ENCODE results near the gene FGF12. TPM values are rescaled to one million over a fixed set of nuclear protein-coding genes. Genes with fewer than 3 reads are reported as not detected.

FGF12 gene
- total RNA-seq, 4 donors from 2014 or later, result 0.32 to 0.55 TPM; not detected in 2

DNA sequence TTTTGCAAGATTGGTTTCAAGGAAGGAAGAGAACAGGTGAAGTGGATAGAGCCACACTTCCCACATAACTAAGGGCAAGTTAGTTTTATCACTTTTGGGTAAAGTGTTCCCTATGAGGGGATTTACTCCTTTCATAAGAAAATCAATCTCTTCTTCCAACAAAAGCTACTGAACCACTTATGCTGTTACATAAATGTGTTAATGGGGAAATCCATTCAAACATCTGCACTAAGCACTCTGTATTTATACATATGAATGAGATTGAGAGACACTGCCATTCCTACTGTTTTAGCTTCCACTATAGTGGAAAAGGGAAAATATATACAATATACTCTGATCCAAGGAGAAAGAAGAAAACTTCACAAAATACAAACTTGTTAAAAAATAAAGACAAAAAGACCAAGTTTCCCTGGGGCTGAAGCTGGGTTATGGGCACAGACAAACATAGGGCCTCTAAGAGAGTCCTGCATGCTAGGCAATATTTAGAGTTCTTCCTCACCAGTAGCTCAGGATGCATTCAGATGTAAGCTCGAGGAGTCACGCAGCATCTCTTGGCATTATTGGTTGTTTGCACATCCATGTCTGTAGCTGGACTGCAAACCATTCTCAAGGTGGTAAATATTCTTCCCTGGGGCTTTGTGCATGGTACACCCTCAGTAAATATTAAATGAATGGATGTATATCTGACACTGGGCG is 454.2 kb downstream of the FGF12 start:
- H3K9me3 ChIP-seq, result no peaks in the 10 kb centered on the region
- H3K36me3 ChIP-seq, result no peaks in the 10 kb centered on the region
- H3K4me3 ChIP-seq, result no peak overlapping the region
- TF ChIP-seq POLR2A (IDR thresholded peaks at IDR 0.05) (no peak), EP300 (IDR thresholded peaks at IDR 0.05; ENCODE audit: low read depth) (no peak), POLR2AphosphoS5 (IDR thresholded peaks at IDR 0.05) (no peak), CTCF (IDR thresholded peaks at IDR 0.05) (no peak)
- no peak overlapping the region for H3K27ac ChIP-seq
- H3K4me1 ChIP-seq, result no peaks in the 10 kb centered on the region
- no peaks in the 10 kb centered on the region for H3K27me3 ChIP-seq
- DNase-seq, result no peak
- intact Hi-C loops (cut with DNase I; ENCODE audit: low total_unique reads) (no loop called here), in situ Hi-C loops (cut with MboI; ENCODE audit: low pct_ligation_motif_present in 1 of 4, low pct_unique_long_range_greater_than_20kb in 1 of 4, low sequenced_read_pairs in 3 of 4) (loop anchor here in 1 of 4 donors (5.0 kb wide), 1 partner anchor 56 kb away; no protein-coding TSS in a partner anchor)
- WGBS, 2 donors (ENCODE audit: low coverage in 1 of 2), result 64 to 83% methylated on average over 1 to 3 of the region's 3 CpGs

GRCh38 chr3:192262001-192262400 is 465.3 kb downstream of the FGF12 start:
- WGBS, 2 donors (ENCODE audit: low coverage in 1 of 2), result 64 to 77% methylated on average over 4 of the region's 4 CpGs
- in situ Hi-C loops (cut with MboI; ENCODE audit: low pct_ligation_motif_present in 1 of 4, low pct_unique_long_range_greater_than_20kb in 1 of 4, low sequenced_read_pairs in 3 of 4), result no loop called here

GRCh38 chr3:192261135-192261534 is 466.2 kb downstream of the FGF12 start:
- H3K27ac ChIP-seq, result no peak overlapping the region
- intact Hi-C loops (cut with DNase I; ENCODE audit: low total_unique reads), result no loop called here
- TF ChIP-seq POLR2A (IDR thresholded peaks at IDR 0.05), result no peak
- no peak for TF ChIP-seq EP300 (IDR thresholded peaks at IDR 0.05; ENCODE audit: low read depth)
- H3K36me3 ChIP-seq, result no peaks in the 10 kb centered on the region
- in situ Hi-C loops (cut with MboI; ENCODE audit: low pct_ligation_motif_present in 1 of 4, low pct_unique_long_range_greater_than_20kb in 1 of 4, low sequenced_read_pairs in 3 of 4), result no loop called here
- no peaks in the 10 kb centered on the region for H3K9me3 ChIP-seq
- no peak for DNase-seq
- no peaks in the 10 kb centered on the region for H3K4me1 ChIP-seq
- 83 to 84% methylated on average over 3 of the region's 3 CpGs for WGBS, 2 donors (ENCODE audit: low coverage in 1 of 2)
- H3K4me3 ChIP-seq, result no peak overlapping the region
- no peaks in the 10 kb centered on the region for H3K27me3 ChIP-seq

More at GRCh38 chr3:192262001-192262400, 465.3 kb downstream of the FGF12 start:
- Histone ChIP-seq H3K4me3 (no peak overlapping the region), H3K36me3 (no peaks in the 10 kb centered on the region), H3K27ac (no peak overlapping the region), H3K9me3 (no peaks in the 10 kb centered on the region), H3K4me1 (no peaks in the 10 kb centered on the region), H3K27me3 (no peaks in the 10 kb centered on the region)
- no peak for DNase-seq
- TF ChIP-seq CTCF (IDR thresholded peaks at IDR 0.05) (no peak), POLR2A (IDR thresholded peaks at IDR 0.05) (no peak), POLR2AphosphoS5 (IDR thresholded peaks at IDR 0.05) (no peak), EP300 (IDR thresholded peaks at IDR 0.05; ENCODE audit: low read depth) (no peak)
- intact Hi-C loops (cut with DNase I; ENCODE audit: low total_unique reads), result no loop called here

DNA sequence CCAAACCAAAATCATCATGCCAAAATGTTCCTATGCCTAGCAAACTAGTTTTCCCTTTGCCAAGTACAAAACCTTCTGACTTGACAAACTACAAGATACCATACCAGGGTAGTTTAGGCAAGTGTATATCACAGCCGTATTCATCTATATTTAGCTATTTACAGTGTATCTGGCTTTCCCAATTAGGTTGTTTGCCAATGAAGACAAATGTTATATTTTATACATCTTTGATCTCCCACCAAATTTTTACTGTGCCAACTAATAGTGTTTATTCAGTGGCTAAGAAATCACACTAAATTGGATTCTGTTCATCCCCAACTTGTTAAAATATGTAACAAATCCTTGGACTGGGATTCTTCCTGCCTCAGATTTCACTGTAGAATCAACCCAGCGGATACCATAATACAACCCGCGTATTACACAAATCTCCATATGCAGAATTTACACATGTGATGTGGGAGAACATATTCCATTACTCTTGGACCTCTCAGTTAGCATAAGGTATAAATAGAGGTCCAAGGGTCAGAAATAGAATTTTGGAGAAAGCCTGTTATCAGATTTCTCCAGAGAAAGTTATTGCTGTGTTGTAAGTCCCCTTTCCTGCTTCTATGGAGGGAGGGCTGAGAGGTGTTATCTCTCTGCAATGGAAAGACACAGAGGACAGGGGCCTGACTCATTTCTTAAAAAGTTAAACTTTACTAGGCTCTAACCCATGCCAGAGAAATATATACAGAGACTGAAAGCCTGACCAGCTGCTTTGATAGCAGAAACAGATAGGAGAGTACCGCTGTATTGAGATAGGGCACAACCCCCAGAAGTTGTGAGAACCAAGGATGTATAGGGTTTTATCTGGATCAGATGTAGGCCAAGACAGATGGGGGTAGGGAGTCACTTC is 467.0 kb downstream of the FGF12 start:
- WGBS, 2 donors (ENCODE audit: low coverage in 1 of 2), result 89 to 96% methylated on average over 5 of the region's 5 CpGs
- intact Hi-C loops (cut with DNase I; ENCODE audit: low total_unique reads), result no loop called here

More for the DNA sequence above, 467.0 kb downstream of the FGF12 start:
- Histone ChIP-seq H3K27me3 (no peaks in the 10 kb centered on the region), H3K9me3 (no peaks in the 10 kb centered on the region), H3K4me3 (no peak overlapping the region), H3K4me1 (no peaks in the 10 kb centered on the region), H3K36me3 (no peaks in the 10 kb centered on the region), H3K27ac (no peak overlapping the region)
- in situ Hi-C loops (cut with MboI; ENCODE audit: low pct_ligation_motif_present in 1 of 4, low pct_unique_long_range_greater_than_20kb in 1 of 4, low sequenced_read_pairs in 3 of 4), result no loop called here
- DNase-seq, result no peak
- TF ChIP-seq CTCF (IDR thresholded peaks at IDR 0.05) (no peak), POLR2A (IDR thresholded peaks at IDR 0.05) (no peak), EP300 (IDR thresholded peaks at IDR 0.05; ENCODE audit: low read depth) (no peak), POLR2AphosphoS5 (IDR thresholded peaks at IDR 0.05) (no peak)
